ENCODE results near the gene ENPP3. TPM values are rescaled to one million over a fixed set of nuclear protein-coding genes. Genes with fewer than 3 reads are reported as not detected.
"Not testable (repeated sequence)": the region's sequence is repeated elsewhere in the genome, so short reads cannot be mapped to it uniquely, and the experiment has no call there.

The ENPP3 gene
- total RNA-seq, 2 donors from 2014 or later: 16.6 to 21.2 TPM

- no peak for DNase-seq
- intact Hi-C loops (cut with DNase I, micrococcal nuclease): no loop called here
- no peak for ATAC-seq
Measured at GRCh38 chr6:131673184-131673583, 36.1 kb downstream of the ENPP3 start.

GRCh38 chr6:131678442-131678841 is 41.3 kb downstream of the ENPP3 start:
- intact Hi-C loops (cut with DNase I, micrococcal nuclease): no loop called here
- no peak for DNase-seq
- no peak for ATAC-seq

GRCh38 chr6:131680868-131681267 is 43.8 kb downstream of the ENPP3 start:
- ATAC-seq (no peak), DNase-seq (no peak)
- intact Hi-C loops (cut with DNase I, micrococcal nuclease): no loop called here

- intact Hi-C loops (cut with DNase I, micrococcal nuclease): no loop called here
- no peak for ATAC-seq
- DNase-seq: no peak
Measured at GRCh38 chr6:131681585-131681984, 44.5 kb downstream of the ENPP3 start.

GRCh38 chr6:131682442-131682841 is 45.3 kb downstream of the ENPP3 start:
- ATAC-seq: no peak
- intact Hi-C loops (cut with DNase I, micrococcal nuclease): no loop called here

GRCh38 chr6:131683479-131683878 is 46.4 kb downstream of the ENPP3 start:
- ATAC-seq (no peak), DNase-seq (no peak)
- intact Hi-C loops (cut with DNase I, micrococcal nuclease): no loop called here

More at GRCh38 chr6:131682442-131682841, 45.3 kb downstream of the ENPP3 start:
- DNase-seq: no peak

- intact Hi-C loops (cut with DNase I, micrococcal nuclease): no loop called here
- no peak for ATAC-seq
Measured at GRCh38 chr6:131685266-131685780, 48.2 kb downstream of the ENPP3 start.

GRCh38 chr6:131687022-131687421 is 49.9 kb downstream of the ENPP3 start:
- intact Hi-C loops (cut with DNase I, micrococcal nuclease): no loop called here
- ATAC-seq (no peak), DNase-seq (no peak)

More at GRCh38 chr6:131685266-131685780, 48.2 kb downstream of the ENPP3 start:
- DNase-seq: no peak

- DNase-seq (no peak), ATAC-seq (no peak)
- intact Hi-C loops (cut with DNase I, micrococcal nuclease): no loop called here
Measured at GRCh38 chr6:131688286-131688685, 51.2 kb downstream of the ENPP3 start.

GRCh38 chr6:131692031-131692430 is 54.9 kb downstream of the ENPP3 start:
- intact Hi-C loops (cut with DNase I, micrococcal nuclease): loop anchor here in 1 of 2 donors (5.0 kb wide), 1 partner anchor 220 kb away; no protein-coding TSS in a partner anchor
- DNase-seq: no peak
- no peak for ATAC-seq

GRCh38 chr6:131692589-131692988 is 55.5 kb downstream of the ENPP3 start:
- ATAC-seq: no peak
- intact Hi-C loops (cut with DNase I, micrococcal nuclease): loop anchor here in 1 of 2 donors (5.0 kb wide), 1 partner anchor 220 kb away; no protein-coding TSS in a partner anchor
- no peak for DNase-seq

GRCh38 chr6:131693384-131693783 is 56.3 kb downstream of the ENPP3 start:
- ATAC-seq: no peak
- intact Hi-C loops (cut with DNase I, micrococcal nuclease): loop anchor here in 1 of 2 donors (5.0 kb wide), 1 partner anchor 219 kb away; no protein-coding TSS in a partner anchor
- no peak for DNase-seq

- peak in 1 of 2 donors; percentile 31 for DNase-seq
- peak; percentile 90 for ATAC-seq
- intact Hi-C loops (cut with DNase I, micrococcal nuclease): loop anchor here in 1 of 2 donors (5.0 kb wide), 1 partner anchor 217 kb away; no protein-coding TSS in a partner anchor
Measured at GRCh38 chr6:131694832-131695426, 57.8 kb downstream of the ENPP3 start.

- intact Hi-C loops (cut with DNase I, micrococcal nuclease): no loop called here
- ATAC-seq (no peak), DNase-seq (no peak)
Measured at GRCh38 chr6:131696956-131697355, 59.9 kb downstream of the ENPP3 start.

- intact Hi-C loops (cut with DNase I, micrococcal nuclease); ATAC-seq: not testable (repeated sequence)
Measured at GRCh38 chr6:131700851-131701250, 63.7 kb downstream of the ENPP3 start.

GRCh38 chr6:131703905-131704304 is 66.8 kb downstream of the ENPP3 start:
- ATAC-seq; intact Hi-C loops (cut with DNase I, micrococcal nuclease); DNase-seq: not testable (repeated sequence)

More at GRCh38 chr6:131700851-131701250, 63.7 kb downstream of the ENPP3 start:
- not testable (repeated sequence) for DNase-seq

- intact Hi-C loops (cut with DNase I, micrococcal nuclease); DNase-seq; ATAC-seq: not testable (repeated sequence)
Measured at GRCh38 chr6:131710917-131711316, 73.8 kb downstream of the ENPP3 start, which contains the start of gene CTAGE9. TSS of gene CTAGE9 (minus strand) at chr6:131711017. CDS start at chr6:131711017, 0 bp downstream.

- ATAC-seq; intact Hi-C loops (cut with DNase I, micrococcal nuclease); DNase-seq: not testable (repeated sequence)
Measured at GRCh38 chr6:131715567-131715966, 78.5 kb downstream of the ENPP3 start.

GRCh38 chr6:131717836-131718542 is 80.9 kb downstream of the ENPP3 start:
- DNase-seq: no peak
- no peak for ATAC-seq
- intact Hi-C loops (cut with DNase I, micrococcal nuclease): no loop called here

- intact Hi-C loops (cut with DNase I, micrococcal nuclease): no loop called here
- no peak for ATAC-seq
Measured at GRCh38 chr6:131721161-131721560, 84.1 kb downstream of the ENPP3 start.

More at GRCh38 chr6:131721161-131721560, 84.1 kb downstream of the ENPP3 start:
- no peak for DNase-seq
